Natural killer cell (primary cell): ENCODE measurements around the gene CHN2. TPM values are rescaled to one million over a fixed set of nuclear protein-coding genes. Genes with fewer than 3 reads are reported as not detected.

Experiments used
- ATAC-seq, 3 donors: fragments of 150-1000 bp in 2 of 3; fragments of 200-7000 bp in 1 of 3; cut with Tn5 transposase; 1 replicate in 1 of 3; 2 replicates in 2 of 3; pipeline ENCODE4 v1.10.0; 2021; ENCODE audit warnings: mild to moderate bottlenecking in 2 of 3, moderate library complexity in 2 of 3
- DNase-seq, 2 donors: peaks; one replicate each; pipeline versions ENCODE4 v3.0.0 to v3.0.0-alpha.2; 2013 to 2021; ENCODE audit warnings: mixed read lengths in 1 of 2
- H3K27ac ChIP-seq: one replicate; pipeline ENCODE4 v1.5.1; 2013; ENCODE audit warnings: mild to moderate bottlenecking, low read length
- H3K27me3 ChIP-seq: one replicate; pipeline ENCODE4 v1.6.1; 2013; ENCODE audit warnings: low read length; ENCODE audit not compliant: control insufficient read depth, insufficient read depth
- H3K36me3 ChIP-seq: one replicate; pipeline ENCODE4 v1.6.1; 2013; ENCODE audit warnings: low read length; ENCODE audit not compliant: control insufficient read depth, insufficient read depth
- H3K4me1 ChIP-seq: one replicate; pipeline ENCODE4 v1.6.1; 2013; ENCODE audit warnings: low read length; ENCODE audit not compliant: control insufficient read depth, insufficient read depth
- H3K4me3 ChIP-seq: one replicate; pipeline ENCODE4 v1.5.1; 2013; ENCODE audit warnings: low read length
- H3K9me3 ChIP-seq: one replicate; pipeline ENCODE4 v1.6.1; 2013; ENCODE audit warnings: low read length; ENCODE audit not compliant: control insufficient read depth, insufficient read depth
- H3K27ac Mint-ChIP-seq, 2 donors: one replicate each; pipeline ENCODE4 v1.8.0; 2022; ENCODE audit warnings: mild to moderate bottlenecking in 2 of 2, mixed read lengths in 2 of 2, moderate library complexity in 1 of 2
- H3K27me3 Mint-ChIP-seq, 2 donors: one replicate each; pipeline ENCODE4 v1.8.0; 2022; ENCODE audit warnings: low read depth in 2 of 2, mixed read lengths in 2 of 2
- H3K36me3 Mint-ChIP-seq: one replicate; pipeline ENCODE4 v1.8.0; 2022; ENCODE audit warnings: mixed read lengths
- H3K4me1 Mint-ChIP-seq, 2 donors: one replicate each; pipeline ENCODE4 v1.8.0; 2022; ENCODE audit warnings: mixed read lengths in 2 of 2
- H3K4me3 Mint-ChIP-seq: one replicate; pipeline ENCODE4 v1.8.0; 2022; ENCODE audit warnings: mild to moderate bottlenecking, moderate library complexity, mixed read lengths
- H3K9me3 Mint-ChIP-seq, 2 donors: one replicate each; pipeline ENCODE4 v1.8.0; 2022; ENCODE audit warnings: mixed read lengths in 2 of 2
- WGBS: methylation state at CpG from one replicate; pipeline ENCODE4 v1.1.7; 2013; ENCODE audit warnings: missing lambda C conversion rate; ENCODE audit not compliant: insufficient coverage; 5-methylcytosine and 5-hydroxymethylcytosine counted together
- intact Hi-C: fragments of 100-400 bp; cut with micrococcal nuclease; formaldehyde crosslinking; loops from one replicate; pipeline ENCODE4 v1.14.2; 2022
- total RNA-seq, 4 donors: library from RNA; stranded (reverse); fragments of 120-200 nt in 1 of 4; gene quantifications; one replicate each; pipeline versions ENCODE4 v1.2.3 to v1.2.4, GENCODE V29; 2013 to 2022
- TF ChIP-seq, protein P1 (sequence below): fragments of 200-600 bp; IDR thresholded peaks from one replicate; pipeline ENCODE4 v1.8.0; 2022; ENCODE audit warnings: antibody characterized with exemption

The CHN2 gene
- total RNA-seq, 3 donors from 2014 or later (not counting 1 experiment from before 2014, with no cell fraction given), result 23.2 to 40.6 (median 30.2) TPM

DNA sequence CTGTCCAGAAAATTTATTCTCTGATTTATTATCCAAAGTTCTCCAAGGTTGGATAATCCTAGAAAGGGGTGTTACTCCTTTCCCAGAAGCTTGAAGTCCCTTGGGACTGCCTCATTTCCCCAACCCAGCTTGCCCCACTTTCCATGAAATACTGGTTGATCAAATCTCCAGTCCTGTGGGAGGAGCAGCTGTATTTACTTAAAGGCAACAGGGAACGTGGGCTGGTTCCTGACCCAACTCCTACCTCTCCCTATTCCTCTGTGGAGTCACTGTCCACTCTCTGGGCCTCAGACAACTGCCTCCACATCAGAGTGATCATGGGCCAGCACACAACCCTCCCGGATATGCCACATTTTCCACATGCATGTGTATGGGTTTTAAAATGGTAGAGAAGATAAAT, 202.8 kb downstream of the CHN2 start:
- Histone ChIP-seq H3K4me1 (no peaks in the 10 kb centered on the region), H3K9me3 (no peaks in the 10 kb centered on the region), H3K27ac (no peak overlapping the region), H3K36me3 (peaks cover 13% of the 10 kb centered on the region), H3K27me3 (no peaks in the 10 kb centered on the region), H3K4me3 (no peak overlapping the region)
- ATAC-seq (no peak), DNase-seq (no peak)
- no peaks in the 10 kb centered on the region for H3K36me3 Mint-ChIP-seq
- no peaks in the 10 kb centered on the region for H3K27me3 Mint-ChIP-seq
- H3K4me3 Mint-ChIP-seq, result no peak overlapping the region
- intact Hi-C loops, result no loop called here
- 69% methylated on average over 1 of the region's 2 CpGs for WGBS
- peaks cover 0 to 4% of the 10 kb centered on the region in 2 donors for H3K4me1 Mint-ChIP-seq
- TF ChIP-seq, protein P1, sequence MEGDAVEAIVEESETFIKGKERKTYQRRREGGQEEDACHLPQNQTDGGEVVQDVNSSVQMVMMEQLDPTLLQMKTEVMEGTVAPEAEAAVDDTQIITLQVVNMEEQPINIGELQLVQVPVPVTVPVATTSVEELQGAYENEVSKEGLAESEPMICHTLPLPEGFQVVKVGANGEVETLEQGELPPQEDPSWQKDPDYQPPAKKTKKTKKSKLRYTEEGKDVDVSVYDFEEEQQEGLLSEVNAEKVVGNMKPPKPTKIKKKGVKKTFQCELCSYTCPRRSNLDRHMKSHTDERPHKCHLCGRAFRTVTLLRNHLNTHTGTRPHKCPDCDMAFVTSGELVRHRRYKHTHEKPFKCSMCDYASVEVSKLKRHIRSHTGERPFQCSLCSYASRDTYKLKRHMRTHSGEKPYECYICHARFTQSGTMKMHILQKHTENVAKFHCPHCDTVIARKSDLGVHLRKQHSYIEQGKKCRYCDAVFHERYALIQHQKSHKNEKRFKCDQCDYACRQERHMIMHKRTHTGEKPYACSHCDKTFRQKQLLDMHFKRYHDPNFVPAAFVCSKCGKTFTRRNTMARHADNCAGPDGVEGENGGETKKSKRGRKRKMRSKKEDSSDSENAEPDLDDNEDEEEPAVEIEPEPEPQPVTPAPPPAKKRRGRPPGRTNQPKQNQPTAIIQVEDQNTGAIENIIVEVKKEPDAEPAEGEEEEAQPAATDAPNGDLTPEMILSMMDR, result no peak
- no peak overlapping the region for H3K27ac Mint-ChIP-seq
- no peaks in the 10 kb centered on the region for H3K9me3 Mint-ChIP-seq

DNA sequence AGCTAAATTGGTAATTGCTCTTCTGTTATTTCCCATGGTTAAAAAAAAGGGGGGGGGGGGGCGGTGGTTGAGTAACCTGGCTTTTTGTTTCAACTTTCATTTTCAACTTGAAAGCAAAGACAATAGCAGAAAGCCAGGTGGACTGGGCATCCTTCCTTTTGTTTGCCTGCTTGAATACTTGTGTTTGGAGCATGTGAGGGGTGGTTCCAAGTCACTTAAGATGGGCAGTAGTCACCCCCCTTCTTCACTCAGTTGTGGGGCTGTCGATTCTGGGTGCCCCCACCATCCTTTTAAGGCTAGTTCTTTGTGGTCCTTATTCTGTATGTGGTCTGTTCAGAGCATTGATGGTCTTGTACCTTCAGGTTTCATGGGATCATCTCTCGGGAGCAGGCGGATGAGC, 203.4 kb downstream of the CHN2 start:
- DNase-seq, result no peak
- H3K4me3 Mint-ChIP-seq, result no peak overlapping the region
- Histone ChIP-seq H3K27ac (no peak overlapping the region), H3K27me3 (no peaks in the 10 kb centered on the region), H3K4me3 (no peak overlapping the region), H3K36me3 (peaks cover 13% of the 10 kb centered on the region), H3K4me1 (no peaks in the 10 kb centered on the region), H3K9me3 (no peaks in the 10 kb centered on the region)
- H3K27ac Mint-ChIP-seq, result no peak overlapping the region
- no peaks in the 10 kb centered on the region for H3K27me3 Mint-ChIP-seq
- H3K9me3 Mint-ChIP-seq, result no peaks in the 10 kb centered on the region
- intact Hi-C loops, result no loop called here
- TF ChIP-seq, protein P1, result no peak
- H3K36me3 Mint-ChIP-seq, result no peaks in the 10 kb centered on the region
- 95% methylated on average over 3 of the region's 4 CpGs for WGBS
- no peaks in the 10 kb centered on the region for H3K4me1 Mint-ChIP-seq
- no peak for ATAC-seq

DNA sequence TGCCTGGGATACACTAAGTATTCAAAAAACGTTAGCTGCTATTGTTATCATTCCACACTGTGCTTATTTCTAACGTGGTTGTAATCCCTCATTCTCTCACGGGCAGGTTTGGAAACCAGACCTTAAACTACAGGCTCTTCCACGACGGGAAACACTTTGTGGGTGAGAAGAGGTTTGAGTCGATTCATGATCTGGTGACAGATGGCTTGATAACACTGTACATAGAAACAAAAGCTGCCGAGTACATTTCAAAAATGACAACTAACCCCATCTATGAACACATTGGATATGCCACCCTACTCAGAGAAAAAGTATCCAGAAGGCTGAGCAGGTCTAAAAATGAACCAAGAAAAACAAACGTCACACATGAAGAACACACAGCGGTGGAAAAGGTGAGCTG, 205.9 kb downstream of the CHN2 start:
- Mint-ChIP-seq H3K4me3 (no peak overlapping the region), H3K36me3 (no peaks in the 10 kb centered on the region), H3K9me3 (no peaks in the 10 kb centered on the region), H3K4me1 (no peaks in the 10 kb centered on the region), H3K27me3 (no peaks in the 10 kb centered on the region), H3K27ac (no peak overlapping the region)
- Histone ChIP-seq H3K4me1 (no peaks in the 10 kb centered on the region), H3K4me3 (no peak overlapping the region), H3K36me3 (peaks cover 13% of the 10 kb centered on the region), H3K27me3 (no peaks in the 10 kb centered on the region), H3K9me3 (no peaks in the 10 kb centered on the region), H3K27ac (no peak overlapping the region)
- TF ChIP-seq, protein P1, result no peak
- ATAC-seq (no peak), DNase-seq (no peak)
- intact Hi-C loops, result no loop called here
- 90% methylated on average over 9 of the region's 9 CpGs for WGBS

DNA sequence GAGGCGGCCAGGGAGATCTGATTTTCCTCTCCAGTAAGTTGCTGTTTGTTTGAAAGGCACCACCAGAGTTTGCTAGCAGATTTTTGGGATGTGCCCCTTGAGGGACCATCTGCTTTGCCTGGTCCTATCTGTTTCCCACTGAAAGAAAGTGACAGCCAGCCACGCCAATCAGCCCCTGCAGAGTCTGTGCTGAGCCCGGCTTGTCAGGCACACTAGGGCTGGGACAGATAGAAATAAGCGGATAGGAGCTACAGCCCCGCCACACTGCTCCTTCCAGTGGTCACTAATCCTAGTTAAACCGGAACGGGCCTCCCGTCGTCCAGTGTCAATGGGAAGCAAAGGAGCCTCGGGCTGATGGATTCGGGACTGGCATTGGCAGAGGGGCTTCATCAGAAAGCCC, 207.2 kb downstream of the CHN2 start:
- TF ChIP-seq, protein P1, result no peak
- WGBS, result 96% methylated on average over 11 of the region's 11 CpGs
- Mint-ChIP-seq H3K4me1 (no peaks in the 10 kb centered on the region), H3K27me3 (no peaks in the 10 kb centered on the region), H3K9me3 (no peaks in the 10 kb centered on the region), H3K27ac (no peak overlapping the region), H3K36me3 (no peaks in the 10 kb centered on the region), H3K4me3 (no peak overlapping the region)
- Histone ChIP-seq H3K4me1 (no peaks in the 10 kb centered on the region), H3K27ac (no peak overlapping the region), H3K36me3 (peaks cover 13% of the 10 kb centered on the region), H3K9me3 (no peaks in the 10 kb centered on the region), H3K4me3 (no peak overlapping the region), H3K27me3 (no peaks in the 10 kb centered on the region)
- DNase-seq (no peak), ATAC-seq (no peak)
- intact Hi-C loops, result no loop called here
